Prostate gland (tissue), 2 donors: ENCODE results near the gene GRHL1. TPM values are rescaled to one million over a fixed set of nuclear protein-coding genes. Genes with fewer than 3 reads are reported as not detected.

Experiments
- DNase-seq: peaks from one replicate; pipeline ENCODE4 v3.0.0-alpha.2; 2019; ENCODE audit warnings: low spot score
- H3K27ac ChIP-seq, 2 donors: fragments of 200-600 bp; sonication (generic); 2 replicates each; pipeline ENCODE4 v1.5.1; 2017 to 2019
- H3K27me3 ChIP-seq: fragments of 200-600 bp; sonication (generic); replicated peaks from 2 replicates; pipeline ENCODE4 v1.5.1; 2019; ENCODE audit not compliant: insufficient read depth
- H3K36me3 ChIP-seq, 2 donors: fragments of 200-600 bp; sonication (generic); 1 replicate in 1 of 2; 2 replicates in 1 of 2; pipeline versions ENCODE4 v1.5.1 to v1.8.1; 2017 to 2019
- H3K4me1 ChIP-seq: fragments of 200-600 bp; sonication (generic); replicated peaks from 2 replicates; pipeline ENCODE4 v1.5.1; 2019
- H3K4me3 ChIP-seq, 2 donors: fragments of 200-600 bp; sonication (generic); 2 replicates each; pipeline ENCODE4 v1.5.1; 2017 to 2019
- H3K9me3 ChIP-seq: fragments of 200-600 bp; sonication (generic); 2 replicates; pipeline ENCODE4 v1.5.1; 2017
- POLR2A ChIP-seq: fragments of 450-650 bp; IDR thresholded peaks from one replicate; pipeline ENCODE4 v1.6.1; 2016; ENCODE audit warnings: antibody characterized with exemption, mild to moderate bottlenecking
- POLR2AphosphoS5 ChIP-seq: sonication (generic); formaldehyde crosslinking; IDR thresholded peaks from one replicate; pipeline ENCODE4 v1.6.1; 2017; ENCODE audit warnings: antibody characterized with exemption
- WGBS: methylation state at CpG from one replicate; pipeline ENCODE4 v1.1.5; 2018; 5-methylcytosine and 5-hydroxymethylcytosine counted together
- intact Hi-C: fragments of 100-400 bp; cut with DNase I; formaldehyde crosslinking; loops from one replicate; pipeline ENCODE4 v1.14.2; 2022
- total RNA-seq, 2 donors: library from RNA; depleted of rRNA; stranded (reverse); fragments of >200 nt; gene quantifications; one replicate each; pipeline ENCODE4 v1.1.0, GENCODE V29; 2016
- TF ChIP-seq, protein P1 (sequence below), 4 experiments: fragments of 200-600 bp in 2 of 4; fragments of 450-650 bp in 2 of 4; sonication (generic) in 2 of 4; IDR thresholded peaks; 1 replicate in 3 of 4; 2 replicates in 1 of 4; pipeline ENCODE4 v1.5.1; 2016 to 2019; ENCODE audit warnings: antibody characterized with exemption in 4 of 4, mild to moderate bottlenecking in 2 of 4, moderate library complexity in 2 of 4

GRHL1 gene
- total RNA-seq, 2 donors from 2014 or later: 25.7 to 31.8 TPM

DNA sequence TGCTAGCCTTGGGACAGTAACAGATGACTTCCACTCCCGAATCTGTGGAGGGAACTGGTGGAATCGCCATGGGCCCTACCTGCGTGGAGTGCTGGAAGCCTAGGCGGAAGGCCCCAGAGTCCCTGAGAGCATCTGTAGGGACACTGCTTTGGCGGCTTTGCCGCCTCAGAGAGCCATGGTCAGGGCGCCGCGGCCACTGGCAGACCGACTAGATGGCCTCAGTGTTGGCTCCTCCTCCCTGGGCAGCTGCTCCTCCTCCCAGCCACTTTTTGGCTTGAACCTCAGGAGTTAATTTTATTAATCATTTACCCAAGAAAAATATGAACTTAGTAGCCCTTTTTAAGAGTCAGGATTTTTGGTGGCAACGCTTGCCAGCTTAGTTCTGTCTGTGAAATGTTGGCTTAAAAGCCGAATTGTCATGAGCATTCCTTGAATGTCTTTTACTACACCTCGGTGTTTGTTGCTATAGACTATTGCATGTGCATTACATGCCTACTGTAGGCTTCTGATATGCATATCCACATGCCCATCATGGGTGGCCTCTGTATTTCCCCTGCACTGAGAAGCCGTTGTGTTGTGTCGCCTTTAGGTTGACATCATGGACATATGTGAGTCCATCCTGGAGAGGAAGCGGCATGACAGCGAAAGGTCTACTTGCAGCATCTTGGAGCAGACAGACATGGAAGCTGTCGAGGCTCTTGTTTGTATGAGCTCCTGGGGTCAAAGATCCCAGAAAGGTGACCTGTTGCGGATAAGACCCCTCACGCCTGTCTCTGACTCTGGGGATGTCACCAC is 94.3 kb downstream of the GRHL1 start:
- intact Hi-C loops: loop anchor here (2.0 to 5.0 kb wide), 2 partner anchors 231 to 413 kb away; partner anchors contain the start of gene YWHAQ
- Histone ChIP-seq H3K27ac (peak overlapping the region in 1 of 2 donors; percentile 91), H3K9me3 (no peaks in the 10 kb centered on the region), H3K4me1 (no peaks in the 10 kb centered on the region), H3K36me3 (no peaks in the 10 kb centered on the region), H3K27me3 (no peaks in the 10 kb centered on the region), H3K4me3 (no peak overlapping the region)
- DNase-seq: no peak
- 80% methylated on average over 20 of the region's 20 CpGs for WGBS
- no peak for TF ChIP-seq POLR2AphosphoS5
- TF ChIP-seq, protein P1, sequence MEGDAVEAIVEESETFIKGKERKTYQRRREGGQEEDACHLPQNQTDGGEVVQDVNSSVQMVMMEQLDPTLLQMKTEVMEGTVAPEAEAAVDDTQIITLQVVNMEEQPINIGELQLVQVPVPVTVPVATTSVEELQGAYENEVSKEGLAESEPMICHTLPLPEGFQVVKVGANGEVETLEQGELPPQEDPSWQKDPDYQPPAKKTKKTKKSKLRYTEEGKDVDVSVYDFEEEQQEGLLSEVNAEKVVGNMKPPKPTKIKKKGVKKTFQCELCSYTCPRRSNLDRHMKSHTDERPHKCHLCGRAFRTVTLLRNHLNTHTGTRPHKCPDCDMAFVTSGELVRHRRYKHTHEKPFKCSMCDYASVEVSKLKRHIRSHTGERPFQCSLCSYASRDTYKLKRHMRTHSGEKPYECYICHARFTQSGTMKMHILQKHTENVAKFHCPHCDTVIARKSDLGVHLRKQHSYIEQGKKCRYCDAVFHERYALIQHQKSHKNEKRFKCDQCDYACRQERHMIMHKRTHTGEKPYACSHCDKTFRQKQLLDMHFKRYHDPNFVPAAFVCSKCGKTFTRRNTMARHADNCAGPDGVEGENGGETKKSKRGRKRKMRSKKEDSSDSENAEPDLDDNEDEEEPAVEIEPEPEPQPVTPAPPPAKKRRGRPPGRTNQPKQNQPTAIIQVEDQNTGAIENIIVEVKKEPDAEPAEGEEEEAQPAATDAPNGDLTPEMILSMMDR (IDR thresholded peaks at IDR 0.05): no peak
- TF ChIP-seq POLR2A: no peak

GRCh38 chr2:10046931-10047330 is 95.4 kb downstream of the GRHL1 start:
- H3K27ac ChIP-seq: peak overlapping the region in 1 of 2 donors; percentile 37
- H3K4me1 ChIP-seq: no peaks in the 10 kb centered on the region
- no peaks in the 10 kb centered on the region for H3K9me3 ChIP-seq
- TF ChIP-seq POLR2A: no peak
- TF ChIP-seq, protein P1 (IDR thresholded peaks at IDR 0.05): no peak
- no peaks in the 10 kb centered on the region for H3K27me3 ChIP-seq
- WGBS: 61% methylated on average over 7 of the region's 7 CpGs
- no peaks in the 10 kb centered on the region for H3K36me3 ChIP-seq
- H3K4me3 ChIP-seq: no peak overlapping the region
- no peak for DNase-seq
- intact Hi-C loops: loop anchor here (2.0 to 5.0 kb wide), 2 partner anchors 232 to 415 kb away; partner anchors contain the start of gene YWHAQ

DNA sequence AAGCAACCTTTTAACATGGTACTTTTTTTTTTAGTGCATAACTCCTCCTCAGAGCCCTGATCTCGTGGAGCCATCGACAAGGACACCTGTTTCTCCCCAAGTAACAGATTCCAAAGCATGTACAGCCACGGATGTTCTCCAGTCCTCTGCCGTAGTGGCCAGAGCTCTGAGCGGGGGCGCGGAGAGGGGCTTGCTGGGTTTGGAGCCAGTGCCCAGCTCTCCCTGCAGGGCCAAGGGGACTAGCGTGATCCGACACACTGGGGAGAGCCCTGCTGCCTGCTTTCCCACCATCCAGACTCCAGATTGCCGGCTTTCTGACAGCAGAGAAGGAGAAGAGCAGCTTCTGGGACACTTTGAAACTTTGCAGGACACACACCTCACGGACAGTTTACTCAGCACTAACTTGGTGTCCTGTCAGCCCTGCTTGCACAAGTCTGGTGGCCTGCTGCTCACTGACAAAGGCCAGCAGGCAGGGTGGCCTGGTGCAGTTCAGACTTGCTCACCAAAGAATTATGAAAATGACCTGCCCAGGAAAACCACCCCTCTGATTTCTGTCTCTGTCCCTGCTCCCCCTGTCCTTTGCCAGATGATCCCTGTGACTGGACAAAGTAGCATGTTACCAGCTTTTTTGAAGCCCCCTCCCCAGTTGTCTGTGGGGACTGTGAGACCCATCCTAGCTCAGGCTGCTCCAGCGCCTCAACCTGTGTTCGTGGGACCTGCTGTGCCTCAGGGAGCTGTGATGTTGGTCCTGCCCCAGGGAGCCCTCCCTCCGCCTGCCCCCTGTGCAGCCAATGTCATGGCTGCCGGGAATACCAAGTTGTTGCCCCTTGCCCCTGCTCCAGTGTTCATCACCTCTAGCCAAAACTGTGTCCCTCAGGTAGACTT is 96.4 kb downstream of the GRHL1 start:
- peak overlapping the region in 1 of 2 donors; percentile 37 for H3K27ac ChIP-seq
- no peak for DNase-seq
- H3K9me3 ChIP-seq: no peaks in the 10 kb centered on the region
- WGBS: 91% methylated on average over 15 of the region's 15 CpGs
- intact Hi-C loops: loop anchor here (2.0 to 5.0 kb wide), 3 partner anchors 63 to 416 kb away; partner anchors contain the start of gene YWHAQ
- no peak for TF ChIP-seq POLR2AphosphoS5
- TF ChIP-seq, protein P1 (IDR thresholded peaks at IDR 0.05): no peak
- no peak for TF ChIP-seq POLR2A
- H3K4me1 ChIP-seq: no peaks in the 10 kb centered on the region
- H3K36me3 ChIP-seq: no peaks in the 10 kb centered on the region
- no peak overlapping the region for H3K4me3 ChIP-seq
- H3K27me3 ChIP-seq: no peaks in the 10 kb centered on the region

GRCh38 chr2:10048501-10049171 is 97.1 kb downstream of the GRHL1 start:
- intact Hi-C loops: loop anchor here (2.0 to 5.0 kb wide), 2 partner anchors 64 to 416 kb away; partner anchors contain the start of gene YWHAQ
- DNase-seq: no peak
- Histone ChIP-seq H3K36me3 (no peaks in the 10 kb centered on the region), H3K9me3 (no peaks in the 10 kb centered on the region), H3K4me1 (no peaks in the 10 kb centered on the region), H3K27me3 (no peaks in the 10 kb centered on the region), H3K27ac (no peak overlapping the region), H3K4me3 (no peak overlapping the region)
- 45% methylated on average over 10 of the region's 10 CpGs for WGBS
- TF ChIP-seq POLR2A: no peak
- TF ChIP-seq POLR2AphosphoS5: no peak
- TF ChIP-seq, protein P1 (IDR thresholded peaks at IDR 0.05): peak; percentile 31 to 64 (median 48)

Other genes with a start within 250 kb of the GRHL1 start
- 10 to 100 TPM; 14.8 to 16.0 TPM for gene TAF1B, start 108.2 kb upstream of the GRHL1 start, total RNA-seq
- 10 to 100 TPM in 1 of 2 donors, 1 to 10 TPM in 1; 4.3 to 37.9 TPM for gene KLF11, start 91.9 kb downstream of the GRHL1 start, total RNA-seq
- 1 to 10 TPM; 1.5 to 5.2 TPM for gene CYS1, start 128.7 kb downstream of the GRHL1 start, total RNA-seq
- gene RRM2, start 171.0 kb downstream of the GRHL1 start, total RNA-seq: 1 to 10 TPM; 1.9 to 6.1 TPM